Stimulated activated naive CD8-positive, alpha-beta T cell treated with anti-CD3 and anti-CD28 coated beads, Interleukin-15, Interleukin-2, amounts not matched to agents 100 ng/mL and 50 ng/mL, for 24 hours (primary cell): ENCODE measurements around the gene MUC6.

Experiments used
- H3K27ac Mint-ChIP-seq: one replicate; pipeline ENCODE4 v1.8.0; 2021; ENCODE audit warnings: mild to moderate bottlenecking, mixed read lengths
- H3K27me3 Mint-ChIP-seq: one replicate; pipeline ENCODE4 v1.8.0; 2021; ENCODE audit warnings: mixed read lengths
- H3K36me3 Mint-ChIP-seq: one replicate; pipeline ENCODE4 v1.8.0; 2021; ENCODE audit warnings: low read depth, mixed read lengths
- H3K4me1 Mint-ChIP-seq: one replicate; pipeline ENCODE4 v1.8.0; 2021; ENCODE audit warnings: low read depth, mixed read lengths
- H3K4me3 Mint-ChIP-seq: one replicate; pipeline ENCODE4 v1.8.0; 2021; ENCODE audit warnings: mild to moderate bottlenecking, mixed read lengths
- H3K9me3 Mint-ChIP-seq: one replicate; pipeline ENCODE4 v1.8.0; 2021; ENCODE audit warnings: mixed read lengths

The MUC6 gene

GRCh38 chr11:1028291-1028540 is 8.3 kb downstream of the MUC6 start:
- Mint-ChIP-seq H3K9me3 (no peaks in the 10 kb centered on the region), H3K27me3 (no peaks in the 10 kb centered on the region), H3K27ac (no peak overlapping the region), H3K4me3 (no peak overlapping the region), H3K36me3 (no peaks in the 10 kb centered on the region), H3K4me1 (no peaks in the 10 kb centered on the region)

DNA sequence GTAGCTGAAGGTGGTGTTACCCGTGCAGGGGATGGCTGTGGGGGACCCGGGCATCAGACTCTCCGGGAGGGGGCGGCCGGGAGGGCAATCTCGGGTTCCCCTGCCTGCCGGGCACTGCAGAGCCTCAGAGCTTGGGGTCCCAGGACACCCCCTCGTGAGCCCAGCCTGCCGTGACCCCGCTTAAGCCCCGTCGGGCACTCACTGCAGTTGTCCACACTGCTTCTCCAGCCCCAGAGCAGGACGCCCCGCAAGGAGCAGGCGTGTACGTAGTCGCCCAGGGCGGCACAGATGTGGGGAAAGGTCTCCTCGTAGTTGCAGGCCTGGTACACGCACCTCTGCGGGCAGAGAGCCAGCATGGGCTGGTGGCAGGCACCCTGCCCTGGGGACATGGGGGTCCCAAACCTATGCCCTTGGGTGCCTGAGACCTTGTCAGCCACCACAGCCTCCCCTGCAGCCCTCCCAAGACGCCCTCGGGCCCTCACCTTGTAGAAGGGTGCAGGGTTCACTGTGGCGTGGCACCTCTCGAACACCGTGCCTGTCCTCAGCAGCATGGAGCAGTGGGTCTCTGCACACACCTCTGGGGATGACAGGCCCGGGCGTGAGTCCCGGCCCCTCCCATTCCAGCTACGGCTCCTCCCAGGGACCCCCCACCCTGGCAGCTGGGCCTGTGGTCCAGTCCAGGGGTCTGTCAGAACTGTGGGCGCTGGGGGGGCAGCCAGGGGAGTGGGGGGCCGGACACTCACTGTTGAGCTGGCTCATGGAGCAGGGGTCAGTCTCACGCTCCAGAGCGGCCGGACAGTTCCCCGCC is 8.8 kb downstream of the MUC6 start:
- Mint-ChIP-seq H3K4me1 (no peaks in the 10 kb centered on the region), H3K4me3 (no peak overlapping the region), H3K36me3 (no peaks in the 10 kb centered on the region), H3K9me3 (no peaks in the 10 kb centered on the region), H3K27ac (no peak overlapping the region), H3K27me3 (no peaks in the 10 kb centered on the region)

GRCh38 chr11:1026641-1027482 is 9.7 kb downstream of the MUC6 start:
- Mint-ChIP-seq H3K9me3 (no peaks in the 10 kb centered on the region), H3K4me3 (no peak overlapping the region), H3K27ac (no peak overlapping the region), H3K4me1 (no peaks in the 10 kb centered on the region), H3K36me3 (no peaks in the 10 kb centered on the region), H3K27me3 (no peaks in the 10 kb centered on the region)

- Mint-ChIP-seq H3K4me3 (no peak overlapping the region), H3K36me3 (no peaks in the 10 kb centered on the region), H3K4me1 (no peaks in the 10 kb centered on the region), H3K9me3 (no peaks in the 10 kb centered on the region), H3K27me3 (no peaks in the 10 kb centered on the region), H3K27ac (no peak overlapping the region)
These were observed 10.4 kb downstream of the MUC6 start for GRCh38 chr11:1026163-1026450.

DNA sequence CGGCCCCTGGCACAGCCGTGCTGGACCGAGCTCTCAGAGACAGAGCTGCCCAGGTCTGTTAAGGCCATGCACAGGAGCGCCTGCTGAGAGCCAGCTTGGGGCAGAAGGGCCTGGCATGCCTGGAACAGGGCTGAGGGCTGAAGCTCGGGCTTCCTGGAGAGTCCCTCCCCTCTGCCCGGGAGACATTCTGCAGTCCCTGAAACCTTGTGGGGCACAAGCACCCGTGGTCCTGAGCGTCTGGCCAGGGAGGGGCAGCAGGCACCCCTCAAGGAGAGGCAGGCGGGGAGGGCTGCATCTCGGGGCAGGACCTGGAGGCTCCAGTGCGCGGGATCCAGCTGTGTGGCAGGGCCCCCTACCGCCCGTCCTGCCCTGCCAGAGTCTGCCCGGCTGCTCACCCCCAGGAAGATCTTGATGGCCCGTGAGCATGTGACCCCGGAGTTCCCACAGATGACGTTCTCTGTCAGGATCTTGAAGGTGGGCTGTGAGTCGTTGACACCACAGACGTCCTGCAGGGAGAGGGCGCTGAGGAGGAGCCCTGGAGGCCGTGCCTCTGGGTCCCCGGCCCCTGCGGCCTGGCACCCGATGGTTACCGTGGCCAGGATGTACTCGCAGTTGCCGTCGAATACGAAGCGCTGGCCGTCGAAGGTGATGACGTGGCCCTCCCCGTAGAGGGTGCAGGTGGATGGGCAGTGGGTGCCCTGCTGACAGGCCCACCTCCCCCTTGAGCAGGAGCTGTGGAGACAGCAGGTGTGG is 10.9 kb downstream of the MUC6 start:
- H3K4me3 Mint-ChIP-seq = no peak overlapping the region
- no peaks in the 10 kb centered on the region for H3K4me1 Mint-ChIP-seq
- H3K27me3 Mint-ChIP-seq = no peaks in the 10 kb centered on the region
- H3K27ac Mint-ChIP-seq = no peak overlapping the region
- no peaks in the 10 kb centered on the region for H3K36me3 Mint-ChIP-seq
- no peaks in the 10 kb centered on the region for H3K9me3 Mint-ChIP-seq

GRCh38 chr11:1024597-1025409 is 11.7 kb downstream of the MUC6 start:
- no peak overlapping the region for H3K4me3 Mint-ChIP-seq
- H3K9me3 Mint-ChIP-seq = no peaks in the 10 kb centered on the region
- no peaks in the 10 kb centered on the region for H3K27me3 Mint-ChIP-seq
- H3K4me1 Mint-ChIP-seq = no peaks in the 10 kb centered on the region
- no peaks in the 10 kb centered on the region for H3K36me3 Mint-ChIP-seq
- no peak overlapping the region for H3K27ac Mint-ChIP-seq

- Mint-ChIP-seq H3K27me3 (no peaks in the 10 kb centered on the region), H3K27ac (no peak overlapping the region), H3K9me3 (no peaks in the 10 kb centered on the region), H3K36me3 (no peaks in the 10 kb centered on the region), H3K4me3 (no peak overlapping the region), H3K4me1 (no peaks in the 10 kb centered on the region)
These were observed 12.5 kb downstream of the MUC6 start for GRCh38 chr11:1023811-1024596.

- Mint-ChIP-seq H3K27me3 (no peaks in the 10 kb centered on the region), H3K4me3 (no peak overlapping the region), H3K4me1 (peaks cover 2% of the 10 kb centered on the region), H3K36me3 (peaks cover 2% of the 10 kb centered on the region), H3K9me3 (peaks cover 2% of the 10 kb centered on the region), H3K27ac (no peak overlapping the region)
These were observed 13.4 kb downstream of the MUC6 start for GRCh38 chr11:1022908-1023810.

DNA sequence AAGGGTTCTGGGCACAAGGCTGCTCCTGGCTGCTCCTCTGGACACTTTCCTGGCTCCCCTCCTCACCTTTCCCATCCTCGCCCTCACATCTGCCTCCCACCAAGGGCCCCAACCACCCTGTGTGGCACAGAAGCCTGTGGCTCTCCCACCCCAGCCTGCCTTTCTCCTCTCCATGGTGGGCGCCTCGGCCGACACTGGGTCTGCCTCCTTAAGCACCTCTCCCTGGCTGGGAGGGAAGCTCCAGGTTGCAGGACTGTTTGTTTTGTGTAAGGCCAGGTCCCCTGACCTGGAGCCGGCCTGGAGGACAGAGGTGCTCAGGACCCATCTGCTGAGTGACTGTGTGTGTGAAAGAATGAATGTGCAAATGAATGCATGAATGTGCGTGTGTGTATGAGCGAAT is 14.1 kb downstream of the MUC6 start:
- Mint-ChIP-seq H3K27ac (no peak overlapping the region), H3K4me1 (peaks cover 10% of the 10 kb centered on the region), H3K9me3 (peaks cover 7% of the 10 kb centered on the region), H3K27me3 (no peaks in the 10 kb centered on the region), H3K36me3 (peaks cover 3% of the 10 kb centered on the region), H3K4me3 (no peak overlapping the region)

- Mint-ChIP-seq H3K4me3 (no peak overlapping the region), H3K4me1 (peaks cover 21% of the 10 kb centered on the region), H3K9me3 (peaks cover 17% of the 10 kb centered on the region), H3K27me3 (no peaks in the 10 kb centered on the region), H3K27ac (no peak overlapping the region), H3K36me3 (peaks cover 8% of the 10 kb centered on the region)
These were observed 16.2 kb downstream of the MUC6 start for GRCh38 chr11:1020211-1020905.

DNA sequence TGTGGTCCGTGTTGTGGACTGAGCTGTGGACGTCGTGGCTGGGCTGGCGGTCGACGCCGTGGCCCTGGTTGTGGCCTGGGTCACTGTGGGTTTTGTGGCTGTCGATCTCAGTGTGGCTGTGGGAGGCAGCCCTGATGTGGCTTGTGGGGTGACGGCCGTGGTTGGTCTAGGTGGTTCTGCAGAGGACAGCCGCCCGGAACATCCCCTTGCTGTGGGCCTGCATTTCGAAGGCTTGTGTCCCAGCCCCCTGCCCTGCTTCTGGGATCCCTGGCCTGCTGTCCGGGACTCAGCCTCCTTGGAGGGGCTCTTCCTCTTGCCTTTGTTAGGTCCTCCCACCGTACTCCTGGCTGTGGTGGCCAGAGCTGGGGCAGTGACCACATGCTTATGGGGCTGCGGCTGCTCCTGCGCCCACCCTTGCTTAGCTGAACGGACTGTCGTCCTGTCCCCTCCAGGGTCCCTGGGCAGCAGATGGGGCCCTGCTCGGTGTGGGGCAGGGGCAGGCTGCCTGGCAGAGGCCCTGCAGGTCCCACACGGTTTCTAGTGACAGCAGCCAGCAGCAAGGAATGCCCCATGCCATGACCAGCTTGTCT is 17.1 kb downstream of the MUC6 start:
- Mint-ChIP-seq H3K9me3 (peaks cover 17% of the 10 kb centered on the region), H3K4me3 (no peak overlapping the region), H3K27me3 (no peaks in the 10 kb centered on the region), H3K4me1 (peaks cover 21% of the 10 kb centered on the region), H3K36me3 (peaks cover 8% of the 10 kb centered on the region), H3K27ac (no peak overlapping the region)

- Mint-ChIP-seq H3K9me3 (peaks cover 17% of the 10 kb centered on the region), H3K4me1 (peaks cover 21% of the 10 kb centered on the region), H3K27me3 (no peaks in the 10 kb centered on the region), H3K27ac (peak overlapping the region; percentile 64), H3K36me3 (peaks cover 8% of the 10 kb centered on the region), H3K4me3 (no peak overlapping the region)
These were observed 18.4 kb downstream of the MUC6 start for GRCh38 chr11:1018091-1018490.
